Superior temporal gyrus (tissue), 1 donor: Measurements from ENCODE around the gene VIPR2.

Experiments
- DNase-seq: peaks from one replicate; pipeline ENCODE4 v3.0.0-alpha.2; 2016; ENCODE audit errors: extremely low spot score

Gene VIPR2

DNA sequence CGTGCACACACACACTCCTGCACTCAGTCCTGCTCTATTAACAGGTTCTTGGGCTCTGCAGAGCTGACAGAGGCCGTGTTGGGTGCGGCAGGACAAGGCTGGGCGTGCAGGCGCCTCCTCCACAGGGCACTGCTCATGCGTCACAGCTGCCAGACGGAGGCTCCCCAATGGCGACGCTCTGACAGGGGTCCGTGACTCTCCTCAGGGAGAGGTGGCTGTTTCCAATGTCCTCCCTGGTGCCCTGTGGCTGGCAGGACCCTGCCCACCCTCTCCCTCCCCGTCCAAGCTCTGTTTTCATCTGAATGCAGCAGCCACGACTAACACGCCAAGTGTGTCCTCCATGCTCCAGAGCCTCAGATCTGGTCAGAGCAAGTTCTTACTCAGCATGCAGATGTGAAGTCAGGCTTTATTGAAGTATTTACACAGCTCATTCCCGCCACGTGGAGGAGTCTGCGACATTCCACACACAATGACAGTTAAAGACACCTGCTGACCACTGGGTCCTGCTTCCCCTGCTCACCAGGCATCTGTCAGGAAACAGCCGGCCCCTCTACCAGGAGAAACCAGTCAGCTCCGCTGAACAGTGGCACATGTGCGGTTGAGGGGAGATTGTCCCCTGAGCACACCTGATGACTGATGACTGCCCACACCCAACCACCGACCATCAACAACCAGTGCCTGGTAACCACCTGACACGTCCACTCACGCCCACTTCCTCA, 116.7 kb downstream of the VIPR2 start:
- DNase-seq: no peak

DNA sequence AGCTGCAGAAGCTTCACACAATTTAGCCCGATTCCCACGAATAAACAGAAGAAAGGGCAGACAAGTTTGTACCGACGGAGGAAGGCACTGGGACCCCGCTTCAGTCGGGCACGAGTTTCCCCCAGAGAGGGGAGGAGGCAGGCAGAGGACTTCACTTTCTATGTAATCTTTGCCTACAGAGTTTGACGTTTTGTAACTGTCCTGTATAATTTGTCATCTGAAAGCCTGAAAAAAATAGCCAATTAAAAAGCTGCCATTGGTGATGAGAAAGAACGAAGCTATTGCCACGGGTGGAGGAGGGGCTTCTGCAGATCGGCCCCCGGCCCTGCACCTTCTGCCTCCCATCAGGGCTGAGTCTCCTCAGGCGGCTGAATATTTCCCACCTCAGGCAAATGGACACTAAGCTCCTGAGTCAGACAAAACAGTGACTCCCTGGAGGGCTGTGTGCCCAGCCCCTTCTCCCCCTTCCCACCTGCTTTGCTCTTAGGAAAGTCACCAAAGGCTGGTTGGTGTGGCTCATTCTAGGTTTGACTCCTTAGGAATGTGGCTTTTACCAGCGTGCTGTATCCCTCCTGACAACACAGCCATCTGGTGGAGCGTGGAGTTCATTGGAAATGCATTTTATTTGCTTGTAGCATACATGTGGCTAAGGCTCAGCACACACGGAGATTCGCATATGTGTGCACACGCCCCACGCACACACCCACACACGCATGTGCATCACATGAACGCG, 117.4 kb downstream of the VIPR2 start:
- no peak for DNase-seq

DNA sequence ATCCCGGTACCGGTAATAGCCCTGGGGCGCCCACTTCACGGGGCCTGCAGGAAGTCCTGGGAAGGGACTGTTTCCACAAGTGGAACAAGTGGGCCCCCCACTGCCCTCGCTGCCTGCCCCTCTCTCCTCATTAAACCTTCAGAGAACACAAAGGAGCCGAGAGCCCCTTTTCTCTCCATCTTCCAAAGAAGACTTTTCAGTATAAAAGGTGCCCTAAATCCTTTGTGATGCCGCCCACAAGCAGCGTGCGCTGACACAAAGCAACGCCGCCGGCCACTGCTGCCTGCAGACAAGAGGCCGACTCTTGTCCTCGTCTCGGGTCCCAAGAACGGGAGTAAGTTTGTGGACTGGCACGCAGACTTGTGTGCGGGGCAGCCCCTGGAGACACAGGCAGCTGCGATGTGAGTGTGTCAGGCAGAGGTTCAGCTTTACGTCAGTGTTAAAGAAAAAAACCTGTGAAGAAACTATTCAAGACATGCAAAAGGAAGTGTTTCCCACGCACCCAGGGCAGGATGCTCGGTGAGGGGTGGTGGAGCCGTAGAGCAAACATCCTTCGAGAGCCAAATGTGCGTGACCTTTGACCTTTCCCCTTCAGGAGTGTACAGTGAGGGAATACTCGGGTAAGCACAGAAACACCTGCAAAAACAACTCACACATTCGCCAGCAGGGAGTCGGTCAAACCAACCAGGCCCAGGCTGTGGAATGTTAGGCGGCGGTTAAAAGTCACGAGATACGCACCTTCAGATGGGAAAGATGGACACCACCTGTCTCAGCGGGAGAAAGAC, 118.2 kb downstream of the VIPR2 start:
- no peak for DNase-seq

DNA sequence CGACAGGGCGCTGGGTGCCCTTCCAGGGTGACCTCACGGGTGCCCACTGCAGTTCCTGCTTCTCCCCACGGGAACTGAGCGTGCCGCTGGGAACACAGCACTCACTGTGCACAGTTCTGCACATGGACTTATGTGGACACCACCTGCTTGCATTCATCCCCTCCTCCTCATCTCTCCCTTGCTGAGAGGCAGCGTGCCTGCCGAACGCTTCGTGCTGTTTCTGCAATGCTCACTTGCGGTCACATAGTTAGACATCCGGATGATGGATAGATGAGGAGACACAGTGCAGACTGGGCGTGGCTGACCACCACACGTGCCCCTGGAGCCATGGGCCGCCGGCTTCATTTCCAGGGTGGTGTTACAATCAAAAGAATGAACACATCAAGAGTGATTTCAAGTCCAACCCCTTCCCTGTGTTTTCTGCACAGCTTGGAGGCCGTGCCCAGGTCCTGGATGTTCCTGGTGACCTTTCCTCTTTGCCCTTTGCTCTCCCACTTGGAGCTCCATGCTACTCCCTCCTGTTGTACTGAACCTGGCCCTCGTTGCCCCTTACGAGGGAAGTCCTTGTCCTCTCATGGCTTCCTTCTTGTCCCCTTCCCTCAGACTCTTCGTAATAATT, 119.4 kb downstream of the VIPR2 start:
- no peak for DNase-seq

DNA sequence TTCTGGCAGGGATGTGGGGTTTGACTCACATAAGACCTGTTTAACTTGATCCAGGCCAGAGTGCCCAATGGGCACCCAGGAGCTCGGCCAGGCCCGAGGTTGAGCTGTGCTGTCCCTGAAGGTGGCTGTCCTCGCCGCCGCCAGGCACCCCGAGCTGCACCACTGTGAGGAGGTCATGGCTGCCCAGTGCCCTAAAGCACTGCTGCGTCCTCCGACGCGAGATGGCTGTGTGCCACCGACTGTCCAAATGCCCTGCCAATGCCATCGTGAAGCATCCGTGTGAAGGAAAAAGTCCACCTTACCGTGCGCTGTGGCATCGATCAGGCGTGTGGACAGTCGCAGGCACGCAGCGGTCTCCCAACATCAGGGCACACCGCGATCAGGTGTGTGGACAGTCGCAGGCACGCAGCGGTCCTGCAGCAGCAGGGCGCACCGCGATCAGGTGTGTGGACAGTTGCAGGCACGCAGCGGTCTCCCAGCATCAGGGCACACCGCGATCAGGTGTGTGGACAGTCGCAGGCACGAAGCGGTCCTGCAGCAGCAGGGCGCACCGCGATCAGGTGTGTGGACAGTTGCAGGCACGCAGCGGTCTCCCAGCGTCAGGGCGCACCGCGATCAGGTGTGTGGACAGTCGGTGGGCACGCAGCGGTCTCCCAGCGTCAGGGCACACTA, 120.3 kb downstream of the VIPR2 start:
- no peak for DNase-seq

DNA sequence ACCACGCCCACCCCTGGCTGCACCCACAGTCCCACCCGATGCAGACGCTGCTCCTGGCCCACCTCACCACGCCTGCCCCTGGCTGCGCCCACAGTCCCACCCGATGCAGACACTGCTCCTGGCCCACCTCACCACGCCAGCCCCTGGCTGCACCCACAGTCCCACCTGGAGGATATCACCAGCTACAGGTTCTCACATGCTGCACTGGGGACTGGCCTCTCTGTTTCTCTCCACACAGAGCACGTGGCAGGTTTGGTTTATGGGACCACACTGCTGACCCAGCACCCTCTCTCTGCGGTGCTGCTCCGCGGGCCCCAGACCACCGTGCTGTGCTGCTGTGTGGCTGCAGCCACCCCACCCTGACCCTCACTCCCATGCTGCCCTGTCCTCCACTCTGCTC, 120.9 kb downstream of the VIPR2 start:
- no peak for DNase-seq

DNA sequence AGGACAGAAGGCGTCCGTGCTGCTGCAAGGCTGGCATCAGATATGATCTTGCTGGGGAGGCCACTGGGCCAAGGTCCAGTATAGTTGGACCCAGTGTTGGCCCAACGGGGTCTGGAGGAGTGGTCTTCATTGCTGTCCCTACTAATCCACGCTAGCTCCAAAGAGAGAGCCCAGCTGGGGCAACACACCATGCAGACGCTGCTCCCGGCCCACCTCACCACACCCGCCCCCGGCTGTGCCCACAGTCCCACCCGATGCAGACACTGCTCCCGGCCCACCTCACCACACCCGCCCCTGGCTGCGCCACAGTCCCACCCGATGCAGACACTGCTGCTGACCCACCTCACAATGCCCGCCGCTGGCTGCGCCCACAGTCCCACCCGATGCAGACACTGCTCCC, 121.5 kb downstream of the VIPR2 start:
- no peak for DNase-seq

DNA sequence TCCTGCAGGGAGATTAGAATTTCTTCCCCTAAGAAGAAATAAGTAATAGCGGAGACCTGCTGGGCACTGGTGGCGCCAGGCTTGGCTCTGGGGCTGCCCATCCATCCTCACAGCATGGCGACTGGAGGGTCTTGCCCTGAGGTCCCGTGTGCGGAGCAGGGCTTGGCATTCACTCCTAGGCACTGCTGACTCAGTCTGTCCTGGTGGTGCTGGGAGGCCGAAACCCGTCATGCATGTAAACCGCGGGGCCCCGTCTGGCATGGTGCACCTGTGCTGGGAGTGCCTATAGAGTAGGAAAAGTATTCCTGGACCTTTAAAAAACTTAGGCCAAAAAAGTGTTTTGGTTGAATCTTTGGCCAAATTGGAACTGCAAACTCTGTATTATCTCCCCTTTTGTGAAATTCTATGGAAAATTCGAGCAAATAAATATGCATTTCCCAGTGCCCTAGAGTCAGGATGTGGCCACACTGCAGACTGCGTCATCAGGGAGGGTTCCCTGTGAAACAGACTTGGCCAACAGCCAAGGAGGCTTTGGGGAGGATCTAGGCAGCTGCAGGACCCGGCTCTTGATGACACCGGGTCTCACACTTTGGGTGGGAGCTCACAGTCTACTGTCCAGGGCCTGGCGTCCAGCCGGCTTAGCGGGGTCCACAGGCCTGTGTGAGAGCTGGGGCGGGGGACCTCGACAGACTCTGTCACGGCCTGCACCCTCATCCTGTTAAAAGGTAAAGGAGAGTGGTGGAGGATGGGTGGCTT, 122.3 kb downstream of the VIPR2 start:
- no peak for DNase-seq

DNA sequence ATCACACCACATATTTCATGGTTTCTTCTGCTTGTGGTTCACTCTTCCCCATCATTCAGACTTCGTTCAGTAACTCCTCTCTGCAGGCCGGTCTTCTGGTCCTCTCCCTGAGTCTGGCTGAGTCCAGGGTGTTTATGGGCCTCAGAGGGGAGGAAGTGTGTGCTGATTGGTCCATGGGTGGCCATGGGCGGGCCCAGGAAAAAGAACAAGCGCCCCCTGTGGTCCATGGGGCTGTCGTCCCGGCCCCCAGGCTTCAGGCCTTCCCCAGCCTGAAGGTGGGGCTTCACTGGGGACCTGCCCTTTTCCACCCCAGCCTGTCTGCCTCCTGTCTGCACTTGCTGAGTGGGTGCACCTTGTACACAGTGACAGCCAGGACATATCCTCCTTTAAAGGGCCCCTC, 123.7 kb downstream of the VIPR2 start:
- no peak for DNase-seq

DNA sequence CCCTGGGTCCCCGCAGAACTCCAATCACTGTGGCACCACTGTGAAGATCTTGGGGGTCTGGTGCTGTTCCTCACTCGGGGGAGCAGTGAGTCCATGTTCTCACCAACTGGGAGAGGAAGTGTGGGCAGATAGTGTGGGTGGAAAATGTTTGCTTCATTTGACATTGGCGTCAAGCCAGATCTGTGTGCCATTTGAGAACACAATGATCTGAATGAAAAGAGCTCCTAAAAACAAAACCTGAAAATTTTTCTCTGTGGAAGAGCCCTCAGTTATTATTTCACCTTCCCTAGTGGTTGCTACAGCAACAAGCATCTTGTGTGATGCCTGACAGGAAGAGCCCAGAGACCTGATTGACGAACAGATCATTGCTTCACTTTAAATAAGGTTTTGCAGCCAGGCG, 125.6 kb downstream of the VIPR2 start:
- no peak for DNase-seq

DNA sequence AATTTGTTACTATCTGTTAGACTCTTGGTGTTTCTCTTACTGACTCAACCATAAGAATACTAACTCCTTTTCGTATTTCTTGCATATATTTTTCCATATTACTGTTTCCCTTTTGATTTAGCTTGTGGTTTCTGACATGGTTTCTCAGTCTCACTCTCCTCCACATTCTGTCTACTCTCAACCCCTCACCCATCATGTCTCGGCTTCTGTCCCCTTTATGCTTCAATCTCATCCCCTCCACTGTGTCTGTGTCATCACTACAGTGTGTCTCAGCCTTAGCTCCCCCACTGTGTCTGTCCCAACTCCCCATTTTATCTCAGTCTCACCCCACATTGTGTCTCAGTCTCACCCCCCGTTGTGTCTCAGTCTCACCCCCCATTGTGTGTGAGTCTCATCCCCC, 126.9 kb downstream of the VIPR2 start:
- DNase-seq: no peak

DNA sequence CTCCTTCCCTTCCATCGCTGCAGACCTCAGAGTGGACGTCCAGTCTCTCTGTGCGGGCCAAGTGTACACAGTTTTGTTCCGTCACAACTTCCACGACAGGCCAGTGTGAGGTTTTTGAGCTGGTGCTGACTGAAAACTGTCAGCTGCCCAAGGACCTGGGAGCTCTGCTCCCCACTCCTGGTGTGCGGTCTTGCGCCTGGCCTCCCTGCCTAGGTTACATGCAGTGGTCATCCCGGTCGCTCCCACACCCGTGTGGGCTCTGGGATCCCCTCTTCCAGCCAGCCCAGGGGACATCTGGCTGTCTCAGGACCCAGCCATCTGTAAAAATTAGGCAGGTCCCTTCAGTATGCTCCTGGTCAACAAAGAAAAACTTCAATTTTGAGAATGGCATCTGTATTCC, 127.5 kb downstream of the VIPR2 start:
- DNase-seq: no peak

DNA sequence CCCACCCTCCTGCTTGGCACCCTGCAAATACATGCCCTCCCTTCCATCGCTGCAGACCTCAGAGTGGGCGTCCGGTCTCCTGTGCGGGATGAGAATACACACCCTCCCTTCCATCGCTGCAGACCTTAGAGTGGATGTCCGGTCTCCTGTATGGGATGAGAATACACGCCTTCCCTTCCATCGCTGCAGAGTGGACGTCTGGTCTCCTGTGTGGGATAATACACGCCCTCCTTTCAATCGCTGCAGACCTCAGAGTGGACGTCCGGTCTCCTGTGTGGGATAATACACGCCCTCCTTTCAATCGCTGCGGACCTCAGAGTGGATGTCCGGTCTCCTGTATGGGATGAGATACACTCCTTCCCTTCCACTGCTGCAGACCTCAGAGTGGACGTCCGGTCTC, 128.1 kb downstream of the VIPR2 start:
- no peak for DNase-seq

DNA sequence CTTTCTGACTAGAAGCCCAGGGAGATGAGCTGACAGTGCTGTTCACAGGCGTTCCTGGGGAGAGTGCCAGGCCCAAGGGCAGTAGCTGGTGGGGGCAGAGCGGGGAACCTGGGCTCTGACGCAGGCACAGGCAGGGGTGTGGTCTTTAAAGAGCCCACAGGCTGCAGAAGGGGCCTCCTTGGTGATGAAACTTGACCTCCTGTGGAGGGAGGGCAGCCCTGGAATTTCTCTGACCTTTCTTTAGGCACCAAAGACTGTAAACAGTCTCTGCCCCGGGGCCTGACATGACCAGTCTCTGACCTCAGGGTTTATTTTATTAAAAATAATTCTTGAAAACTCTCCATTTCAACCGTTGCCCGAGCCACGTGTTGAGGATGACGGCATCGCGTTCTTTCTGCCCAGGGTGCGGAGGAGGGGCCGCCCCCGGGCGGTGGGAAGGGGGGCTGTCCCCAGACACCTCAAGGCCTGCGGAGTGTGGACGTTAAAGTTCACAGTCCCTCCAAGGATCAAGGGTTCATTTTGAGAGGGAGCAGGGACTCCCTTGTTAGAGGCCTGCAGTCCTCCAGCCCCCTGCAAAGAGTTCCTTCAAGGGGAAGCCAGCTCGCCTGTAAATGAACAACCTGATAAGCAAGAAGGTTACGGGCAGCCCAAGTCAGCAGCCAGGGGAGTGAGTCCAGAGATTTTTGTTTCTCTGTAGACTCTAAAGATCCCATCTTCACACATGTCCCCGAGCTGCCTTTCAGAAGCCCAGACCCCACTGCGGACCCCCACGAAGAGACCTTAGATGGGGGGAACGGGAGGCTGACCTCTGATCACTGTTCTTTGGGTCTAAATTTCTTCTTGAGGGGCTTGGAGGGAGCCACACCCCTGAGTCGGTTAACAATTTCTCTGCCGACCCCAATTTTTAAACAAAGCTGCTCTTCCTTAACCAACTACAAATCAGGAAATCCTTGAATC, 128.9 kb downstream of the VIPR2 start:
- DNase-seq: no peak

DNA sequence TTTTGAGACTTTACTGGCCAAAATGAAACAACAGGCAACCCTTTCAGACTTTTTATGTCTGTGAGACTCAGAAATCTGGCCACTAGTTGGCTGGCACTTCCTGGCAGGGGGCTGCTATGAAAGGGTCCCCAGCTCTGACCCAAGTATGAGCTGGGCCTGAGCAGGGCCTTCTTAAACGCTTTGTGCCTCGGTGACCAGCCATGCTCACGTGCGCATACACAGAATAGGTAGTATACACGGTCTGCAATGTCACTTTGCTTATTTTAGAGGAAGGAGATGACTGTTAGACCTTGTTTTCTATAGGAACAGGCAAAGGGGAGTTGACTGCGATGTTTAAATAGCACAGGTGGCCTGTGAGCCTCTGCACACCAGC, 129.6 kb downstream of the VIPR2 start:
- DNase-seq: no peak

DNA sequence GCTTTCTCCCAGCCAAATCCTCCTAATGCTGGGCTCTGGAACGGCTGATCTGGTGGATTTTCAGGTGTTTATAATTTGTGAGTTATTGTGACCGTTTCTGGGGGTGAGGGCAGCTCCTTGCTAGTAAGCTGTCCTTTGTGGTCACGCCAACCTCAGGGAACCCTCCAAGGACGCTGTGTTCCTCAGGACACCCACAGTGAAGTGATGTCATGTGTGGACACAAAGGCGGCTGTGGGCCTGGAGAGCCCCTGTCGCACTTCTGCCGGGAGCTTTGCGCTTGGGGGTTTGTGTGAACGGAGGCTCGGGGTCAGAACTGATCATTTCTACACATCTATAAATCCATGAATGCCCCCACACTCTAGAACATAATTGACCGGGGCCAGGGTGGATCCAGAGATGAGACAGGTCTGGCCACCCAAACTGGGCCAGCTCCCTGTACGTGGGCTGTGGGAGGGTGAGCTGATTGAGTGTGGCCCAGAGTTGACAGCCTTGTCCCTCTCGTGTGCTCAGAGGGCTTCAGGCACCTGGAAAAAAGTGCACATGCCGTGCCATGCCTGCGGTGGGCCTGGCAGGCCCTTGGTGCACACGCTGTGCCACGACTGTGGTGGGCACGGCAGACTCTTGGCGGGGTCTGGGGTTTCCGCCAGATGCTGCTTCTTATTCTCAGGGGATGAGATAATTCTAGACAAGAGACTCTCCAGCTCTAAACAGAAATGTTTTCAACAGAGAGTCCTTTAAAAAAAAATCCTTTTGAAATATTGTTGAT, 130.2 kb downstream of the VIPR2 start:
- DNase-seq: no peak

DNA sequence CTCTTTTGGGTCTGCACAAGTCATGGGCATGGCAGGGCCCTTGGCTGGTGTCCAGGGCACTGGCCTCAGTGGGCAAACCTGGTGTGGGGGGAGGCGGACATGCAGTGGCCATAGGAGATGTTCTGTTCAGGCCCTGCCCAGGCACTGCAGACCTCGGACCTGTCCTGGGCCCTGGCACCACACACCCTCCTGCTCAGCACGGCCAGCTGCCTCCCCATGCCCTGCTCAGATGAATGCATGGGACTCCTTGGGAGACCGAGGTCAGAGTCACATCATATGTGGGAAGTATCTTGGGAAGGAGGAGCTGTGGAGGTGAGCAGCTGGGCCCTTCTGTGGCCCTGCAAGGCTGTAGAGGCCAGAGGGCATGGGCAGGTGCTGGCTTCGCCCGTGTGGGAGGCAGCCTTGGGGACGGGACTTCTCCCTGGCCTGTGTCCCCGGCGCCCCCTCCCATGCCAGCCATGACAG, 130.8 kb downstream of the VIPR2 start:
- DNase-seq: no peak

DNA sequence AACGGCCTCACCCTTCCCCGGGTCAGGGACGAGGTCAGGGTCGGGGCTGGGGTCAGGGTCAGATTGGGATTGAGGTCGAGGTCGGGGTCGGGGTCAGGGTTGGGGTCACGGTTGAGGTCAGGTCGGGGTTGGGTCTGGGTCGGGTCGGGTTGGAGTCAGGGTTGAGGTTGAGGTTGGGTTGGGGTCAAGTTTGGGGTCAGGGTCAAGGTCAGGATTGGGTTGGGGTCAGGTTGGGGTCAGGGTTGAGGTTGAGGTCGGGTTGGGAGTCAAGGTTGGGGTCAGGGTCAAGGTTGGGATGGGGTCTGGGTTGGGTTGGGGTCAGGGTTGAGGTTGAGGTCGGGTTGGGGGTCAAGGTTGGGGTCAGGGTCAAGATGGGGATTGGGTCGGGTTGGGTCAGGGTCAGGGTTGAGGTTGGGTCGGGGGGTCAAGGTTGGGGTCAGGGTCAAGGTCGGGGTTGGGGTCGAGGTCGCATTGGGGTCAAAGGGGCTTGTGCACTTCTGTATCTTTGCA, 131.4 kb downstream of the VIPR2 start:
- no peak for DNase-seq
